T-helper 9 cell (primary cell): ENCODE data around the gene MUC6.

Experiments used
- DNase-seq: peaks from one replicate; pipeline ENCODE4 v3.0.0-alpha.2; 2020
- total RNA-seq, 2 donors: gene quantifications; one replicate each; lab custom pipeline; 2026; lab: John Stamatoyannopoulos, UW

MUC6 gene
- total RNA-seq: 0 reads per million in 2 donors

GRCh38 chr11:1036303-1036923 is at the start of gene MUC6:
MUC6 (minus strand) TSS chr11:1036718; CDS start chr11:1036655, 63 bp downstream.
- DNase-seq: no peak

- DNase-seq: no peak
These were observed 49.1 kb upstream of the MUC6 start for GRCh38 chr11:1085440-1086170.

- no peak for DNase-seq
These were observed 48.3 kb upstream of the MUC6 start for GRCh38 chr11:1084561-1085439.

- DNase-seq: no peak
These were observed 47.4 kb upstream of the MUC6 start for GRCh38 chr11:1083621-1084551.

GRCh38 chr11:1082728-1083620 is 46.5 kb upstream of the MUC6 start:
- DNase-seq: no peak

- no peak for DNase-seq
These were observed 45.8 kb upstream of the MUC6 start for GRCh38 chr11:1082346-1082727.

- no peak for DNase-seq
These were observed 45.2 kb upstream of the MUC6 start for GRCh38 chr11:1081601-1082311.

- no peak for DNase-seq
These were observed 41.7 kb upstream of the MUC6 start for GRCh38 chr11:1078191-1078601.

- DNase-seq: no peak
These were observed 41.0 kb upstream of the MUC6 start for GRCh38 chr11:1077417-1078119.

GRCh38 chr11:1077033-1077416 is 40.5 kb upstream of the MUC6 start:
- no peak for DNase-seq

GRCh38 chr11:1076061-1076665 is 39.6 kb upstream of the MUC6 start:
- no peak for DNase-seq

- no peak for DNase-seq
These were observed 38.9 kb upstream of the MUC6 start for GRCh38 chr11:1075341-1075911.

GRCh38 chr11:1074244-1075221 is 38.0 kb upstream of the MUC6 start, which contains the start of gene MUC2:
MUC2 (plus strand) TSS chr11:1074874.
- DNase-seq: no peak

- DNase-seq: no peak
These were observed 37.3 kb upstream of the MUC6 start for GRCh38 chr11:1073851-1074243.

GRCh38 chr11:1073261-1073724 is 36.8 kb upstream of the MUC6 start:
- DNase-seq: no peak

- DNase-seq: no peak
These were observed 36.3 kb upstream of the MUC6 start for GRCh38 chr11:1072821-1073231.

GRCh38 chr11:1072116-1072820 is 35.8 kb upstream of the MUC6 start:
- DNase-seq: no peak
